ENCODE measurements around the gene TAF1C. TPM values are rescaled to one million over a fixed set of nuclear protein-coding genes. Genes with fewer than 3 reads are reported as not detected.

Gene TAF1C
- total RNA-seq, 1 experiment from 2014 or later: 89.7 TPM

- no peak for TF ChIP-seq CTCF (IDR thresholded peaks at IDR 0.05)
- no peak for TF ChIP-seq ZNF532 (CRISPR knock-in tag; IDR thresholded peaks at IDR 0.05; ENCODE audit: borderline replicate concordance)
- TF ChIP-seq FOXP4 (CRISPR knock-in tag; IDR thresholded peaks at IDR 0.05): no peak
- TF ChIP-seq, protein P1, sequence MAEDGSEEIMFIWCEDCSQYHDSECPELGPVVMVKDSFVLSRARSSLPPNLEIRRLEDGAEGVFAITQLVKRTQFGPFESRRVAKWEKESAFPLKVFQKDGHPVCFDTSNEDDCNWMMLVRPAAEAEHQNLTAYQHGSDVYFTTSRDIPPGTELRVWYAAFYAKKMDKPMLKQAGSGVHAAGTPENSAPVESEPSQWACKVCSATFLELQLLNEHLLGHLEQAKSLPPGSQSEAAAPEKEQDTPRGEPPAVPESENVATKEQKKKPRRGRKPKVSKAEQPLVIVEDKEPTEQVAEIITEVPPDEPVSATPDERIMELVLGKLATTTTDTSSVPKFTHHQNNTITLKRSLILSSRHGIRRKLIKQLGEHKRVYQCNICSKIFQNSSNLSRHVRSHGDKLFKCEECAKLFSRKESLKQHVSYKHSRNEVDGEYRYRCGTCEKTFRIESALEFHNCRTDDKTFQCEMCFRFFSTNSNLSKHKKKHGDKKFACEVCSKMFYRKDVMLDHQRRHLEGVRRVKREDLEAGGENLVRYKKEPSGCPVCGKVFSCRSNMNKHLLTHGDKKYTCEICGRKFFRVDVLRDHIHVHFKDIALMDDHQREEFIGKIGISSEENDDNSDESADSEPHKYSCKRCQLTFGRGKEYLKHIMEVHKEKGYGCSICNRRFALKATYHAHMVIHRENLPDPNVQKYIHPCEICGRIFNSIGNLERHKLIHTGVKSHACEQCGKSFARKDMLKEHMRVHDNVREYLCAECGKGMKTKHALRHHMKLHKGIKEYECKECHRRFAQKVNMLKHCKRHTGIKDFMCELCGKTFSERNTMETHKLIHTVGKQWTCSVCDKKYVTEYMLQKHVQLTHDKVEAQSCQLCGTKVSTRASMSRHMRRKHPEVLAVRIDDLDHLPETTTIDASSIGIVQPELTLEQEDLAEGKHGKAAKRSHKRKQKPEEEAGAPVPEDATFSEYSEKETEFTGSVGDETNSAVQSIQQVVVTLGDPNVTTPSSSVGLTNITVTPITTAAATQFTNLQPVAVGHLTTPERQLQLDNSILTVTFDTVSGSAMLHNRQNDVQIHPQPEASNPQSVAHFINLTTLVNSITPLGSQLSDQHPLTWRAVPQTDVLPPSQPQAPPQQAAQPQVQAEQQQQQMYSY (CRISPR knock-in tag; IDR thresholded peaks at IDR 0.05): no peak
- no peak for TF ChIP-seq NFATC4 (CRISPR knock-in tag; IDR thresholded peaks at IDR 0.05)
- TF ChIP-seq ZNF317 (CRISPR knock-in tag; IDR thresholded peaks at IDR 0.05; ENCODE audit: borderline replicate concordance, low read depth): no peak
- no peak for TF ChIP-seq STAT6 (CRISPR knock-in tag; conservative IDR thresholded peaks at IDR 0.05; ENCODE audit: low read depth)
- TF ChIP-seq ATF6 (CRISPR knock-in tag; IDR thresholded peaks at IDR 0.05): no peak
- TF ChIP-seq MXD4 (CRISPR knock-in tag; IDR thresholded peaks at IDR 0.05; ENCODE audit: borderline replicate concordance): no peak
- TF ChIP-seq JUN (CRISPR knock-in tag; IDR thresholded peaks at IDR 0.05): no peak
- no peak for TF ChIP-seq OVOL2 (CRISPR knock-in tag; IDR thresholded peaks at IDR 0.05; ENCODE audit: borderline replicate concordance)
Observed at GRCh38 chr16:84165746-84166145, 21.1 kb downstream of the TAF1C start (continued).
